GM19240 (cell line): Measurements from ENCODE around the gene TRIM71.
"Not testable (repeated sequence)": the region's sequence is repeated elsewhere in the genome, so short reads cannot be mapped to it uniquely, and the experiment has no call there.

Experiments used
- DNase-seq: peaks from one replicate; pipeline ENCODE4 v3.0.0; 2011; ENCODE audit warnings: low spot score; ENCODE audit not compliant: insufficient read length

The TRIM71 gene

GRCh38 chr3:32930161-32930560 lies 112.4 kb downstream of the TRIM71 start:
- DNase-seq, result no peak

DNA sequence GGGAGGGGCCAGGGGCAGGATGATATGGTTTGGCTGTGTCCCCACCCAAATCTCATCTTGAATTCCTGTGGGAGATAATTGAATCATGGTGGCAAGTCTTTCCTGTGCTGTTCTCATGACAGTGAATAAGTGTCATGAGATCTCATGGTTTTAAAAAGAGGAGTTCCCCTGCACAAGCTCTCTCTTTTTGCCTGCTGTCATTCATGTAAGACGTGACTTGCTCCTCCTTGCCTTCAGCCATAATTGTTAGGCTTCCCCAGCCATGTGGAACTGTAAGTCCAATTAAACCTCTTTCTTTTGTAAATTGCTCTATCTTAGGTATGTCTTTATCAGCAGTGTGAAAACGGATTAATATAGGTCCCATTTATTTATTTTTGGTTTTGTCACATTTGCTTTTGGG lies 113.5 kb downstream of the TRIM71 start:
- not testable (repeated sequence) for DNase-seq

GRCh38 chr3:32934150-32934742 lies 116.4 kb downstream of the TRIM71 start:
- DNase-seq, result no peak

DNA sequence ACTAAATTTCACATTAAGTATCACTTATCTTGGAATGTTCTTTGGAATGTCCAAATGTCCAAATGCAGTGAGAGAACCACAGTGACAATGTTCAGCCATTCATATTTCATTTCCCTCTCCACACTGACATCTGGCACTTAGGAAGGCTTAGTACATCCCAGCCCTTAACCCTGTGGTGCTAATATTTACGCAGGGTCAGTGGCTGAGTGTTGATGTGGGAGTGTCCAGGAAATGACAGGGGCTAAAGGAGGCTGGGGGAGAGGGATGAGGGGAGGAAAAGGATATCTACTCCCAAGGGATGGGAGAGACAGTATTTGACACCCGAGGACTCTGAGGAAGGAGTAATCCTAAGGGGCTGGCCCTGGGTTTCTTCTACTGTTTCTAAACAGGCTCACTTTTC lies 119.5 kb downstream of the TRIM71 start:
- DNase-seq, result no peak

GRCh38 chr3:32939531-32940284 lies 121.9 kb downstream of the TRIM71 start:
- not testable (repeated sequence) for DNase-seq

DNA sequence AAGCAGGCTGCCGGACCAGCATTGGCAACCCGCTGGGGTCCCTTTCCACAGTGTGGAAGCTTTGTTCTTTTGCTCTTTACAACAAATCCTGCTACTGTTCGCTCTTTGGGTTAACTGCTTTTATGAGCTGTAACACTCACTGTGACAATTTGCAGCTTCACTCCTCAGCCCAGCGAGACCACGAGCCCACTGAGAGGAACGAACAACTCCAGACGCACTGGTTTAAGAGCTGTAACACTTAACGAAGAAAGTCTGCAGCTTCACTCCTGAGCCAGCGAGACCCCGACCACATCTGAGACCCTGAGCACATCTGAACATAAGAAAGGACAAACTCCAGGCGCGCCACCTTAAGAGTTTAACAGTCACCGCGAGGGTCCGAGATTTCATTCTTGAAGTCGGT lies 122.9 kb downstream of the TRIM71 start:
- DNase-seq, result no peak

- no peak for DNase-seq
Observed at GRCh38 chr3:32945136-32945535, 127.3 kb downstream of the TRIM71 start.

- DNase-seq, result not testable (repeated sequence)
Observed at GRCh38 chr3:32945598-32945997, 127.8 kb downstream of the TRIM71 start.

GRCh38 chr3:32946973-32947788 lies 129.4 kb downstream of the TRIM71 start:
- DNase-seq, result no peak
